Measurements from ENCODE around the gene GGTLC1. TPM values are rescaled to one million over a fixed set of nuclear protein-coding genes. Genes with fewer than 3 reads are reported as not detected.

GGTLC1 gene
- polyA plus RNA-seq, 2 of the 4 experiments (the other 2 are of a cell fraction) = not detected

- TF ChIP-seq RCOR1 (IDR thresholded peaks at IDR 0.05; ENCODE audit: low read depth, low read length) (no peak), NFE2L2 (conservative IDR thresholded peaks at IDR 0.05; ENCODE audit: low read length) (no peak), HES2 (IDR thresholded peaks at IDR 0.05) (no peak), ELK1 (IDR thresholded peaks at IDR 0.05; ENCODE audit: low read depth, low read length) (no peak), GATA3 (IDR thresholded peaks at IDR 0.05; ENCODE audit: borderline replicate concordance) (no peak), ZSCAN20 (CRISPR knock-in tag; IDR thresholded peaks at IDR 0.05) (no peak), PHF8 (IDR thresholded peaks at IDR 0.05; ENCODE audit: borderline replicate concordance, low read depth) (no peak), POLR2A (IDR thresholded peaks at IDR 0.05; ENCODE audit: low read length) (no peak), FOSL2 (IDR thresholded peaks at IDR 0.05) (no peak), FOSL2 (CRISPR knock-in tag; IDR thresholded peaks at IDR 0.05) (no peak), CBX8 (IDR thresholded peaks at IDR 0.05) (no peak), MAZ (IDR thresholded peaks at IDR 0.05; ENCODE audit: borderline replicate concordance, low read depth, low read length) (no peak), SMC3 (IDR thresholded peaks at IDR 0.05) (no peak), MAX (IDR thresholded peaks at IDR 0.05) (no peak)
Measured at GRCh38 chr20:24027229-24027628, 38.6 kb upstream of the GGTLC1 start.

GRCh38 chr20:24022621-24023180, 34.1 kb upstream of the GGTLC1 start:
- DNase-seq (ENCODE audit: low read depth in 1 of 2, low spot score in 1 of 2) (no peak), ATAC-seq (no peak), FAIRE-seq (peak; percentile 46)
- H3K9me3 ChIP-seq = no peaks in the 10 kb centered on the region
- no peak overlapping the region for H3K4me3 ChIP-seq
- no peaks in the 10 kb centered on the region for H3K4me1 ChIP-seq
- TF ChIP-seq FOSL2 (IDR thresholded peaks at IDR 0.05) (no peak), FOSL2 (CRISPR knock-in tag; IDR thresholded peaks at IDR 0.05) (no peak), JUN (IDR thresholded peaks at IDR 0.05) (no peak), BHLHE40 (IDR thresholded peaks at IDR 0.05; ENCODE audit: low read depth, low read length) (no peak), HES2 (IDR thresholded peaks at IDR 0.05) (no peak), PBX3 (IDR thresholded peaks at IDR 0.05) (no peak), CEBPB (IDR thresholded peaks at IDR 0.05) (no peak), E2F6 (IDR thresholded peaks at IDR 0.05; ENCODE audit: borderline replicate concordance, low read depth) (no peak), JUNB (IDR thresholded peaks at IDR 0.05) (no peak), EHMT2 (IDR thresholded peaks at IDR 0.05; ENCODE audit: low read depth) (no peak), CBX8 (IDR thresholded peaks at IDR 0.05) (no peak), CHD2 (IDR thresholded peaks at IDR 0.05; ENCODE audit: low read length, partially characterized antibody) (no peak), KDM5A (IDR thresholded peaks at IDR 0.05) (no peak), RARB (CRISPR knock-in tag; IDR thresholded peaks at IDR 0.05) (no peak)
- ChIA-PET POLR2A (no interaction called here), CTCF (interaction anchor here (1.2 to 1.3 kb wide), 3 partner anchors 9 to 21 kb away, joined by 3 to 4 read pairs (median 3); no protein-coding TSS in a partner anchor)
- WGBS (ENCODE audit: missing lambda C conversion rate) = 52% methylated on average over 4 of the region's 4 CpGs
- no peak overlapping the region for H3K27ac ChIP-seq
- no peak overlapping the region for H3K4me2 ChIP-seq

More at GRCh38 chr20:24027229-24027628, 38.6 kb upstream of the GGTLC1 start:
- CTCF ChIA-PET = interaction anchor here (0.9 to 1.5 kb wide), 4 partner anchors 9 to 54 kb away, joined by 3 read pairs; no protein-coding TSS in a partner anchor
- WGBS (ENCODE audit: missing lambda C conversion rate) = 63% methylated on average over 6 of the region's 6 CpGs
- Histone ChIP-seq H3K27ac (no peak overlapping the region), H3K4me1 (no peaks in the 10 kb centered on the region), H3K4me2 (no peak overlapping the region), H3K9me3 (no peaks in the 10 kb centered on the region), H3K4me3 (no peak overlapping the region)
- no peak for FAIRE-seq
- DNase-seq (ENCODE audit: low read depth in 1 of 2, low spot score in 1 of 2) = no peak
- POLR2A ChIA-PET = no interaction called here
- ATAC-seq = no peak

Data from A549 (cell line).